Smooth muscle cell (in vitro differentiated cells): ENCODE measurements around the gene AAMP. TPM values are rescaled to one million over a fixed set of nuclear protein-coding genes. Genes with fewer than 3 reads are reported as not detected.

Experiments
- DNase-seq: peaks from one replicate; lab custom pipeline; 2025; ENCODE audit not compliant: unreplicated experiment; lab: John Stamatoyannopoulos, UW
- H2AFZ ChIP-seq: fragments of 200-600 bp; sonication (generic); 2 replicates; pipeline ENCODE4 v1.6.0; 2016; ENCODE audit warnings: antibody characterized with exemption, low read depth, mild to moderate bottlenecking
- H3F3A ChIP-seq: fragments of 200-600 bp; sonication (generic); 2 replicates; pipeline ENCODE4 v1.6.0; 2017; ENCODE audit warnings: antibody characterized with exemption, low read depth
- H3K27ac ChIP-seq: fragments of 200-600 bp; sonication (generic); 2 replicates; pipeline ENCODE4 v1.5.1; 2016; ENCODE audit warnings: low read depth, mild to moderate bottlenecking
- H3K27me3 ChIP-seq: fragments of 200-600 bp; sonication (generic); 2 replicates; pipeline ENCODE4 v1.6.1; 2016; ENCODE audit warnings: low read depth, mild to moderate bottlenecking
- H3K36me3 ChIP-seq: fragments of 200-600 bp; sonication (generic); 2 replicates; pipeline ENCODE4 v1.5.1; 2016; ENCODE audit warnings: low read depth
- H3K4me1 ChIP-seq: fragments of 200-600 bp; sonication (generic); 2 replicates; pipeline ENCODE4 v1.5.1; 2016; ENCODE audit warnings: low read depth
- H3K4me2 ChIP-seq: fragments of 200-600 bp; sonication (generic); 2 replicates; pipeline ENCODE4 v1.6.0; 2016; ENCODE audit warnings: mild to moderate bottlenecking
- H3K4me3 ChIP-seq: fragments of 200-600 bp; sonication (generic); 2 replicates; pipeline ENCODE4 v1.5.1; 2016; ENCODE audit warnings: mild to moderate bottlenecking
- H3K79me2 ChIP-seq: fragments of 200-600 bp; sonication (generic); 2 replicates; pipeline ENCODE4 v1.6.0; 2016; ENCODE audit warnings: low read depth, mild to moderate bottlenecking
- H3K9ac ChIP-seq: fragments of 200-600 bp; sonication (generic); 2 replicates; pipeline ENCODE4 v1.6.0; 2016; ENCODE audit warnings: low read depth
- H3K9me3 ChIP-seq: fragments of 200-600 bp; sonication (generic); replicated peaks from 2 replicates; pipeline ENCODE4 v1.5.1; 2016; ENCODE audit warnings: low read depth
- H4K20me1 ChIP-seq: fragments of 200-600 bp; sonication (generic); 2 replicates; pipeline ENCODE4 v1.6.0; 2016; ENCODE audit warnings: low read depth
- CTCF ChIP-seq: fragments of 200-600 bp; sonication (generic); IDR thresholded peaks from 2 replicates; pipeline ENCODE4 v1.5.1; 2017; ENCODE audit warnings: borderline replicate concordance, mild to moderate bottlenecking, antibody characterized with exemption; ENCODE audit not compliant: insufficient read depth, poor library complexity, severe bottlenecking
- WGBS: methylation state at CpG from one replicate; pipeline ENCODE4 v1.1.7; 2016; ENCODE audit warnings: low lambda C conversion rate; 5-methylcytosine and 5-hydroxymethylcytosine counted together
- polyA plus RNA-seq: library from polyadenylated mRNA; unstranded; fragments of >200 nt; fragmentation: Nextera tagmentation; extraction: Ambion mirVana; gene quantifications from 2 replicates; pipeline ENCODE4 v1.2.1, GENCODE V29; 2016
- total RNA-seq: library from RNA; depleted of rRNA; stranded (reverse); fragments of >200 nt; gene quantifications from 2 replicates; pipeline ENCODE4 v1.2.3, GENCODE V29; 2014

Gene AAMP
- total and polyA plus RNA-seq, 2 experiments from 2014 or later = 71.5 to 95.8 TPM

DNA sequence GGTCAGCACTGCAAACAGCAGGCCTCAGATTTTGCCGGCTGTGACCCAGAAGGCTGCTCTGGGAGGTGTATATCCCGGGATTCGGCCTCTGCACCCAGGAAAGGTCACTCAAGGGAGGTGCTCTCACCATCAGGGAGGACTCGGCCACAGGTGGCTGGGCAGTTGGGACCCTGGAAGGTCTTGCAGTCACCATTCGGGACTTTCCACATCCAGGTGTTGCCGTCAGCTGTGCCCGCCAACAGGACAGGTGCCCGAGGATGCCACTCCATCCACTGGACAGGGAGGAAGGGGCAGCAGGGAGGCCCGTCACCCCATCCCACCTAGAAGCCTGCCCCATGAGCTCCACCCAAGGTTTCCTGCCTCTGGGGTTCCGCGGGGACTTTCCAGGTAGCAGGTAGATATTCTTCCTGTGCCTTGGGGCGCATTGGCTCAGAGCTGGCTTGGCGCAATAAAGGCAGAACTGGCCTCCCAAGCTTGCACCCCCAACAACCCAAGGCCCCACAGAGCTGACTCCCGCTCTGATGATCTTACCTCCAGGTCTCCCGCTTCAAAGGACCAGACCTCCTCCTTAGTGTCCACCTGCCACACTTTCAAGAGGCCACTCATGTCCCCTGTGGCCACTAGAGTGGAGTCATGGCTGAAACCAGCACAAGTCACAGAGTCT, 3.5 kb downstream of the AAMP start:
- 97% methylated on average over 15 of the region's 15 CpGs for WGBS
- peaks cover 6% of the 10 kb centered on the region for H4K20me1 ChIP-seq
- no peaks in the 10 kb centered on the region for H3K27me3 ChIP-seq
- H3K9me3 ChIP-seq = no peaks in the 10 kb centered on the region
- no peak for TF ChIP-seq CTCF
- no peak overlapping the region for H3K9ac ChIP-seq
- no peak overlapping the region for H3K27ac ChIP-seq
- no peak for DNase-seq
- H3K4me2 ChIP-seq = no peak overlapping the region
- H3K4me1 ChIP-seq = peaks cover 6% of the 10 kb centered on the region
- peaks cover under 1% of the 10 kb centered on the region for H3F3A ChIP-seq
- H3K36me3 ChIP-seq = no peaks in the 10 kb centered on the region
- no peak overlapping the region for H2AFZ ChIP-seq
- H3K4me3 ChIP-seq = no peak overlapping the region
- H3K79me2 ChIP-seq = peaks cover 26% of the 10 kb centered on the region

- Histone ChIP-seq H3F3A (peaks cover 9% of the 10 kb centered on the region), H3K27ac (no peak overlapping the region), H4K20me1 (peaks cover 6% of the 10 kb centered on the region), H3K9ac (no peak overlapping the region), H3K4me1 (peaks cover 10% of the 10 kb centered on the region), H3K79me2 (peaks cover 22% of the 10 kb centered on the region), H2AFZ (no peak overlapping the region), H3K4me2 (no peak overlapping the region), H3K4me3 (no peak overlapping the region), H3K36me3 (no peaks in the 10 kb centered on the region), H3K9me3 (no peaks in the 10 kb centered on the region), H3K27me3 (no peaks in the 10 kb centered on the region)
- DNase-seq = no peak
- no peak for TF ChIP-seq CTCF
- WGBS = 96% methylated on average over 8 of the region's 8 CpGs
Observed at GRCh38 chr2:218265626-218266025, 4.3 kb downstream of the AAMP start.

DNA sequence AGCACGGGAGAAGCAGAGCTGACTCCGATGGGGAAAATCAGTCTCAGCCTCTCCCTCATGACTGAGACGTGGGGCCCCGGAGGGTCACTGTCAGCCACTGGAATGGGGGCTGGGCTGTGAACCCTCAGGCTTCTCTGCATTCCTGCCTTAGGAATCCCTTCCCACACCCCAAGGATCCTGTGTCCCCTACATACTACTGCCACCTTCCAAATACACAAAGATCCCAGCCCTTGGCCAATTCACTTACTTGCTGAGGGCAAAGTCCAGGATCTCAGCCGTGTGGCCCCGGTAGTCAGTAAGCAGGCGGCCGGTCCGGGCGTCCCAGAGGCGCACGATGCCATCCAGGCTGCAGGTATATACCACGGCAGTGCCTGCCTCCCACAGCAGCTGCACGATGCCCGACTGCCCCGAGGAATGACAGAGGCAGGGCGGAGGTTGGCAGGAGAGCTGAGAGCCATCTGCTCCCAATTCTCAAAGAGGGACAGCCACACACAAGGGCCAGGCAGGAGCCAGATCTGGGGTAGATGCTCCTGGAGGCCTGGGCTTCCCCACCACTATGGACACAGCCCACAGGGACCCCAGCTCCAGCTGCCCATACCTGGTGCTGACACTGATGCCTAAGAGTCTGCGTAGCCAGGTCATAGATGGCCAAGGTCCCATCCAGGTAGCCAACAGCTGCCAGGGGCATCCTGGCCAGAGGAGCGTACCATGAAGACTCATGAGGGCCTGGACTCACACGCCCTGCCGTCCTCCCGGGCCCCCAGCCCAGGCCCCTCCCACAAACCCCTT, 5.0 kb downstream of the AAMP start:
- Histone ChIP-seq H3F3A (peaks cover 16% of the 10 kb centered on the region), H3K79me2 (peaks cover 22% of the 10 kb centered on the region), H3K36me3 (no peaks in the 10 kb centered on the region), H3K9me3 (no peaks in the 10 kb centered on the region), H3K9ac (no peak overlapping the region), H3K4me1 (peaks cover 10% of the 10 kb centered on the region), H2AFZ (no peak overlapping the region), H3K4me3 (no peak overlapping the region), H4K20me1 (peaks cover 6% of the 10 kb centered on the region), H3K27me3 (no peaks in the 10 kb centered on the region), H3K27ac (no peak overlapping the region), H3K4me2 (no peak overlapping the region)
- DNase-seq = no peak
- 91% methylated on average over 19 of the region's 22 CpGs for WGBS
- no peak for TF ChIP-seq CTCF
